KOPT-K1 (cell line): ENCODE measurements around the gene CBLL2.

ENCODE experiments used
- H3K27ac ChIP-seq: fragments of 200-600 bp; sonication (generic); 2 replicates; pipeline ENCODE4 v1.5.1; 2016; ENCODE audit warnings: antibody characterized with exemption, mild to moderate bottlenecking, low read depth, low read length; ENCODE audit not compliant: poor library complexity, severe bottlenecking
- H3K36me3 ChIP-seq: fragments of 200-600 bp; sonication (generic); 2 replicates; pipeline ENCODE4 v1.5.1; 2017; ENCODE audit warnings: antibody characterized with exemption, mild to moderate bottlenecking, low read length, moderate library complexity; ENCODE audit not compliant: insufficient read depth
- H3K9me3 ChIP-seq: fragments of 200-600 bp; sonication (generic); 2 replicates; pipeline ENCODE4 v1.5.1; 2017; ENCODE audit warnings: antibody characterized with exemption, low read length, mild to moderate bottlenecking; ENCODE audit not compliant: insufficient read depth, poor library complexity, severe bottlenecking

The CBLL2 gene

DNA sequence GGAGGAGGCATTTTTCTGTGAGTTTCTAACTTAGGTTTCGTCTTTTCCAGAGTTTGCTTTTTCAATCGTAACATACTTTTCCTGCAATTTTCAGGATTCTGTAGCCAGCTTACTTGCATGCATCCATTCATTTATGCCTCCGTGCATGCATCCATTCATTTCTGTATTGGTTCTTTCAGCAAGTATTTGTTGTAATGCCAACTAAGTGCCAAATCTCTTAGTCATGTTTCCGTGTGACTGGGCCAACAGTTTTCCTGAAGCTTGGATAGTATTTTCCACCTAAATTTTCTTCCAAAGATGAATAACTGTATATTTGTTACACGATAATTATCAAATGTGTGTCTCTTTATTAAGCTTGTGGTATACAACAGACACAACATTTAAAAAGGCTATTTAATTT is 41.5 kb downstream of the CBLL2 start:
- no peak overlapping the region for H3K27ac ChIP-seq
- H3K9me3 ChIP-seq = no peaks in the 10 kb centered on the region
- no peaks in the 10 kb centered on the region for H3K36me3 ChIP-seq

DNA sequence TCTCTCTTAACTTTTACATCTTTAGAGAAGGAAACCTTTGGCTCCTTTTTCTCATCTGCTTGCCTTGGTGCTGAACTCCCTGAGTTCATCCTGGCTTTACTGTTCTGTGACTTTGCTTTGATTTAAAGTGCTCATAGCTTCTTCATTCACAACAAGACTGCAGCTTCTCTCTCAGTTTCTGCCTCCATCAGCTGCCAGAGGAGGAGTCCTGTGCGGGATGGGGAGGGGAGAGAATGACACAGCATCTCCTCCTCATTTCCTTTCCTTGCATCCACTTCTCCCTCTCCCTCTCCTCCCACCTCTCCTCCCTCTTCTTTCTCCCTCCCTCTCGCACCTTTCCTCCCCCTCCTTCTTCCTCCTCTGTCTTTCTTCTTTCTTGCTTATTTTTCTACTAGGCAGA is 42.0 kb downstream of the CBLL2 start:
- H3K36me3 ChIP-seq = no peaks in the 10 kb centered on the region
- no peak overlapping the region for H3K27ac ChIP-seq
- H3K9me3 ChIP-seq = no peaks in the 10 kb centered on the region

DNA sequence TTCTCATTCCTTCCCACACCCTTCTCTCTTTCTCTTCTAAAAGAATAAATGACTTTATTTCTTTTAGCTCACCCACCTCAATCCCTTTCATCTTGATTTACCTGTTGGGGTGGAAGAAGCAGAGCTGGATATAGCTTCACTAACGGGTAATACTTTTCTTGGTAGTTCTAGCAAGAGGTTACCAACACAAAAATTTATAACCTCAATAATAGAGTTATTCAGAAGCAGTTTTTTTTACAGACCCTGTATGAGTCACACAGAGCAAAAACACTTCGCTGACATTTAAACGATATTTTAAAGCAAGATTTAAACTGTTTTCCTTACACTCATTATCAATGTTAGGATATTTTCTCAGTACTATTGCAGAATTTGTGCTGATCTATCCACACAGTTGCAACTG is 42.4 kb downstream of the CBLL2 start:
- H3K9me3 ChIP-seq = no peaks in the 10 kb centered on the region
- no peaks in the 10 kb centered on the region for H3K36me3 ChIP-seq
- H3K27ac ChIP-seq = no peak overlapping the region

DNA sequence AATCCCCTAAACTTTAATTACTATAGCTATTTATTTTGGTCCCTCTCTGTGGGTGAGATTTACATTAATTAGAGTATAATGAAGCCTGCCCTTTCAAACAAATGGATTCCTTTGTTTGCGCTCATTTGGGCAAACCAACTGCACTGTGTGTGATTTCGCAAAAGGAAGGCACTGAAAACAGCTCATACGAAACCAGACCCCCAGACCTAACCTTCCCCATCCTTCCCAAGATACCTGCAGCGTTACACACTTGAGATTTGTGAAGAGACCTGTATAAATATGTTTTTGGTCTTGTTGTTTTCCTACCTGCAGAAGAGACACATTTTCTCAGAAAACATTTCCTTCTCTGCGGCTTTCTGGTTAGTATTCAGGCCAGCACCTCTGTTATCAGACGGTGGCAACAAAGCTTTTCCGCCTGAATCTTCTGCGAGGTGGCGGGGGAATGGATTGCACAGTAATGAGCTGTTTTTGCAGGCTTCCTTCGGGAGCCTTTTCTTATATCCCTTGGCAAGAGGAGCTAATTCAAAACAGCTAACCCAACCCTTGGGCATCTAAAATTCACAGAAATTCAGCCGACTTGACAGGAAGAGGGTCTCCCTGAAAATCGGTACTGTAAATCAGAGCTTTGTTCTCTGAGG is 47.6 kb downstream of the CBLL2 start:
- Histone ChIP-seq H3K27ac (no peak overlapping the region), H3K36me3 (no peaks in the 10 kb centered on the region), H3K9me3 (no peaks in the 10 kb centered on the region)

DNA sequence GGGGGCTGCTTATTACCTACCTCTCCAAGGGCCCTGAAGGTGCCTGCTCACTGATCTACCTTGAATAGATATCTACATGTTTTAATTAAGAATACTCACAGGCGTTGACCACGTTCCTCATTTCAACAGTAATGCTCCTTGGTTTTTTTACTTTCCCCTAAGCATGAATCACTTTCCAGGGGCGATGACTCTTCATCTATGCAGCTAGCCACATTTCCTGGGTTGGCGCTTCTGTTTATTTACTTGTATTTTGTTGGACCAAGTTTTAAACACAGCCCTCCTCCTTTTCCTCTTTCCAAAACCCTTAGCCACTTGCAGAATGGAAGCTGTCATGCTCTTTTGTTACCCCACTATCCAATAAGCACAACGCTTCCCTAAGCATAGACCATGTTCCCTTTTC is 50.8 kb downstream of the CBLL2 start:
- H3K27ac ChIP-seq = no peak overlapping the region
- H3K36me3 ChIP-seq = no peaks in the 10 kb centered on the region
- no peaks in the 10 kb centered on the region for H3K9me3 ChIP-seq
